GM18858 (cell line): ENCODE measurements around the gene SLC25A20.
"Not testable (repeated sequence)": the region's sequence is repeated elsewhere in the genome, so short reads cannot be mapped to it uniquely, and the experiment has no call there.

ENCODE experiments used
- ATAC-seq: cut with Tn5 transposase; IDR thresholded peaks from one replicate; pipeline ENCODE4 v1.9.1; 2021; ENCODE audit not compliant: unreplicated experiment

Gene SLC25A20

GRCh38 chr3:48847504-48848423 lies 50.9 kb downstream of the SLC25A20 start, which contains the start of gene PRKAR2A:
TSS of gene PRKAR2A (minus strand) at chr3:48847874. CDS start at chr3:48847596, 278 bp downstream.
- peak; percentile 71 for ATAC-seq

GRCh38 chr3:48847053-48847503 lies 51.6 kb downstream of the SLC25A20 start:
- peak; percentile 14 for ATAC-seq

GRCh38 chr3:48845170-48845569 lies 53.5 kb downstream of the SLC25A20 start:
- no peak for ATAC-seq

- ATAC-seq = no peak
Measured at GRCh38 chr3:48837163-48837562, 61.5 kb downstream of the SLC25A20 start.

- no peak for ATAC-seq
Measured at GRCh38 chr3:48835650-48836366, 62.9 kb downstream of the SLC25A20 start.

- no peak for ATAC-seq
Measured at GRCh38 chr3:48832684-48833083, 66.0 kb downstream of the SLC25A20 start.

- no peak for ATAC-seq
Measured at GRCh38 chr3:48830715-48831114, 68.0 kb downstream of the SLC25A20 start.

GRCh38 chr3:48829525-48829924 lies 69.2 kb downstream of the SLC25A20 start:
- not testable (repeated sequence) for ATAC-seq

GRCh38 chr3:48827874-48828273 lies 70.8 kb downstream of the SLC25A20 start:
- ATAC-seq = not testable (repeated sequence)

- no peak for ATAC-seq
Measured at GRCh38 chr3:48826451-48826850, 72.2 kb downstream of the SLC25A20 start.

- no peak for ATAC-seq
Measured at GRCh38 chr3:48820612-48821324, 77.9 kb downstream of the SLC25A20 start.

GRCh38 chr3:48819234-48820221 lies 79.2 kb downstream of the SLC25A20 start:
- no peak for ATAC-seq

- ATAC-seq = no peak
Measured at GRCh38 chr3:48811524-48811923, 87.2 kb downstream of the SLC25A20 start.
